ENCODE measurements around the gene CDHR3. TPM values are rescaled to one million over a fixed set of nuclear protein-coding genes. Genes with fewer than 3 reads are reported as not detected.

CDHR3 gene
- total and polyA plus RNA-seq, 4 donors: 1.0 to 5.1 (median 3.0) TPM

DNA sequence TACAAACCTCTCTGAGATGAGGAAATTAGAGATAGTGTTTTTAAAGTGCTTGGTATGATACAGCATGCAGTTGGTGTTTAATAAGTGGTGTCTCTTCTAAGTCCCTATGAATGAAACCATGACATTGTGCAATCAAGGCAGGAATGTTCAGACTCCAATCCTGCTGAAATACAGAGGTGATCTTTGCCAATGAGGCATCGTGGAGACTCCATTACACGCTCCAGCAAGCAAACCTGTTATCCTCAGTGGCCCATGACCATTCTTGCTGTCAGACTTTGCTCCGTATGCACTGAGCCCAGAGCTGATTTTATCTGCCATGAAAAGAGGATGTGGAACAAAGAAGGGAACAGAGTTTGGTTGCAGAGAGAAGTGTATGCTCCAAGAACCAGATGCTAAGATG, 47.3 kb downstream of the CDHR3 start:
- WGBS, 2 donors: 88 to 90% methylated on average over 3 of the region's 3 CpGs
- no peaks in the 10 kb centered on the region for H3K9me3 ChIP-seq (ENCODE audit: control insufficient read depth, low read length)
- DNase-seq: no peak
- no peaks in the 10 kb centered on the region for H3K27me3 ChIP-seq (ENCODE audit: control insufficient read depth in 1 of 2, insufficient read depth in 2 of 2, low read length in 1 of 2)
- H3K4me3 ChIP-seq (ENCODE audit: low read length in 2 of 2): no peak overlapping the region
- H3K36me3 ChIP-seq (ENCODE audit: control insufficient read depth in 1 of 2, insufficient read depth in 2 of 2, low read length in 1 of 2): no peaks in the 10 kb centered on the region
- no peaks in the 10 kb centered on the region for H3K4me1 ChIP-seq (ENCODE audit: control insufficient read depth in 1 of 2, insufficient read depth in 2 of 2, low read length in 2 of 2)
- no peak for ATAC-seq (ENCODE audit: low FRiP score)
- no peak overlapping the region for H3K27ac ChIP-seq (ENCODE audit: low read depth in 1 of 2, low read length in 2 of 2)
- intact Hi-C loops (cut with DNase I): no loop called here

DNA sequence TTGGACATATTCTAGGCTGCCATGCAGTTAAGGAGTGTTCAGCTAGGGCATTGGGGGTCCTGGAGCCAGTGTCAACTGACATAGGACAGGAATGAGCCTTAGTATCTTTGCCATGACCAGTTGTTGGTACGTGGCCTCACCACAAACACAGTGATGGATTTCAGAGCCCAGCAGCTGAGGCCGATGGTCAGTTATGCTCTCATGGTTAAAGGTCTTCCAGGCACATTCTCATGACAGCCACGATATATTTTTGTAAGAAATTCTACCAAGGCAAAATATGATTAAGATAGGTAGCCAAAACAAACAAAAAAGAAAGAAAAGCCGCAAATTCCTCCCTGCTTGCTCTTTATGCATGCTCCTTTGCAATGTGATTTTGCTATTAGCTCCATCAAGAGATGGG, 47.8 kb downstream of the CDHR3 start:
- H3K4me1 ChIP-seq (ENCODE audit: control insufficient read depth in 1 of 2, insufficient read depth in 2 of 2, low read length in 2 of 2): no peaks in the 10 kb centered on the region
- WGBS, 2 donors: 56 to 66% methylated on average over 4 of the region's 4 CpGs
- H3K27ac ChIP-seq (ENCODE audit: low read depth in 1 of 2, low read length in 2 of 2): no peak overlapping the region

DNA sequence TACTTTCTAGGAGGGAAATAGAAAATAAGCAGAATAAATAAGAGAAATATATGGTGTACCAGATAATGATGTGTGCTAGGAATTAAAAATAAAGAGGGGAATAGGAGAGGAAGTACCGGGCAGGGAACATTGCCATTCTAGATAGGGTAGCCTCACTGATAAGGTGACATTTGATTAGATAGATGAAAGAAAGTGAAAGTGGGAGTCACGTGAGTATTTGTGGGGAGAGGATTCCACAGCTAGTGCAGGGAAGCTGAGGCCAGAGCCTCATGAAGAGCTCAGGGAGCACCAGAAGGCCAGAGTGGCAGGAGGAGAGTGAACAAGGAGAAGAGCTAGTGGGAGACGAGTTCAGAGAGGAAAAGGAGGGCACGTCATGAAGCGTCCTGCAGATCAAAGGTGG, 49.1 kb downstream of the CDHR3 start:
- WGBS, 2 donors: 93% methylated on average over 5 of the region's 5 CpGs
- ATAC-seq (ENCODE audit: low FRiP score) (no peak), DNase-seq (no peak)
- H3K4me3 ChIP-seq (ENCODE audit: low read length in 2 of 2): no peak overlapping the region
- no peaks in the 10 kb centered on the region for H3K27me3 ChIP-seq (ENCODE audit: control insufficient read depth in 1 of 2, insufficient read depth in 2 of 2, low read length in 1 of 2)
- no peaks in the 10 kb centered on the region for H3K4me1 ChIP-seq (ENCODE audit: control insufficient read depth in 1 of 2, insufficient read depth in 2 of 2, low read length in 2 of 2)
- no peaks in the 10 kb centered on the region for H3K9me3 ChIP-seq (ENCODE audit: control insufficient read depth, low read length)
- intact Hi-C loops (cut with DNase I): no loop called here
- no peak overlapping the region for H3K27ac ChIP-seq (ENCODE audit: low read depth in 1 of 2, low read length in 2 of 2)
- no peaks in the 10 kb centered on the region for H3K36me3 ChIP-seq (ENCODE audit: control insufficient read depth in 1 of 2, insufficient read depth in 2 of 2, low read length in 1 of 2)

More for the DNA sequence above, 47.8 kb downstream of the CDHR3 start:
- DNase-seq: no peak
- intact Hi-C loops (cut with DNase I): no loop called here
- no peak for ATAC-seq (ENCODE audit: low FRiP score)
- no peaks in the 10 kb centered on the region for H3K27me3 ChIP-seq (ENCODE audit: control insufficient read depth in 1 of 2, insufficient read depth in 2 of 2, low read length in 1 of 2)
- H3K9me3 ChIP-seq (ENCODE audit: control insufficient read depth, low read length): no peaks in the 10 kb centered on the region
- H3K36me3 ChIP-seq (ENCODE audit: control insufficient read depth in 1 of 2, insufficient read depth in 2 of 2, low read length in 1 of 2): no peaks in the 10 kb centered on the region
- H3K4me3 ChIP-seq (ENCODE audit: low read length in 2 of 2): no peak overlapping the region

DNA sequence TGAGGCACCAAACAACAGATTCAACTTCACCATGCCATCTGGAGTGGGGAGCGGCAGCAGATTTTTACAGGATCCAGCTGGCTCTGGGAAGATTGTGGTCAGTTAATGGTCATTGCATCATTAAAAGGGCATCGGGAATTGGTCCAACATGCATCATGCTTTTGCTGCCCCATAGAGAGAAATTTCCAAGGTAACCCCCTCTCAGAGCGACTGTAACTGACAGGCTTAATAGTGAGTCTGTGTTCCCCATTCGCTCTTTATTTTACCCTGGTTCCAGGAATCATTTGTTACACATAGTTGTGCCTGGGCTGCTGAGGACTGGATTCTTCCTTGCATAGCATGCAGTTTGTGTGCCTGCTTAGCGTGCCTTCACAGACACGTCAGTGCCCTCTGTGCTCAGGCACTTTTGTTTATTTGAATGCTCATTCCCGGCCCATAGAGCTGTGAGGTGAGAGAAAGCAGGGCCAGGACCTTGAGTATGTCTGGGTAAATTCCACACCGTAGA, 49.9 kb downstream of the CDHR3 start:
- H3K4me3 ChIP-seq (ENCODE audit: low read length in 2 of 2): no peak overlapping the region
- no peak overlapping the region for H3K27ac ChIP-seq (ENCODE audit: low read depth in 1 of 2, low read length in 2 of 2)
- 62 to 68% methylated on average over 8 of the region's 8 CpGs for WGBS, 2 donors
- ATAC-seq (ENCODE audit: low FRiP score) (no peak), DNase-seq (no peak)
- H3K27me3 ChIP-seq (ENCODE audit: control insufficient read depth in 1 of 2, insufficient read depth in 2 of 2, low read length in 1 of 2): no peaks in the 10 kb centered on the region
- H3K9me3 ChIP-seq (ENCODE audit: control insufficient read depth, low read length): no peaks in the 10 kb centered on the region
- intact Hi-C loops (cut with DNase I): no loop called here
- H3K36me3 ChIP-seq (ENCODE audit: control insufficient read depth in 1 of 2, insufficient read depth in 2 of 2, low read length in 1 of 2): no peaks in the 10 kb centered on the region
- H3K4me1 ChIP-seq (ENCODE audit: control insufficient read depth in 1 of 2, insufficient read depth in 2 of 2, low read length in 2 of 2): no peaks in the 10 kb centered on the region

DNA sequence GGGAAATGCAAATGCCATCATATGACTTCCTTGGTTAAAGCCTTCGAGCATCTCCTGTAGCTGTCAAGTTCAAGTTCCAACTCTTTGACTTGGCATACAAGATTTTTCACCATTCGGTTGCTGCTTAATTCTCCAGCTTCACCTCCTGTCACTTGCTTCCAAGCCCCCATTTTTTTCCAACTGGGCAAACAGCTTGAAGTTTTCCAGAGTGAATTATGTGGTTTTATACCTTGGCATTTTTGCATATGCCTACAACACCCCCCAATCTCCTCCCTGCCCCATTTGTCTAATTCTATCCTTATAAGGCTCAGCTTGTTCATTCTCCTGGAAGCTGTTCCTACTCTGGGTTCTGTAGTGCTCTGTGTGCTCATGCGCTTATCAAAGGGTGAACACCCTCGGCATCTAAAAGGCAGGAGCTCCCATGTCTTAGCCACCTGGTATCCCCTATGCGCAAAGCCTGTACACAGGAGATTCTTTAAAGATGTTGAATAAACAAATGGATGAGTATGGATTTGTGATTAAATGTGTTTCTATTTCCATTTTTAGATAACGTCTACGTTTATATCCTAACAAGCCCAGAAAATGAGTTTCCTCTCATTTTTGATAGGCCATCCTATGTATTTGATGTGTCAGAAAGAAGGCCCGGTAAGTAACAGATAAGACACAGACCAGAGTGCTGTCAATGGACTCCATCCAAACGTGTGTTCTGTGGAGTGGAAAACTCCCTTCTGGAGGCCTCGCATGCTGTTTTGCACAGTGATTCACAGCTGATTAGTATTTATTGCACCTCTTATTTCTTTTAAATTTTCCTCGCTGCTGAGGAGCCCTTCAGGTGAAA, 52.5 kb downstream of the CDHR3 start:
- Histone ChIP-seq H3K36me3 (ENCODE audit: control insufficient read depth in 1 of 2, insufficient read depth in 2 of 2, low read length in 1 of 2) (no peaks in the 10 kb centered on the region), H3K4me1 (ENCODE audit: control insufficient read depth in 1 of 2, insufficient read depth in 2 of 2, low read length in 2 of 2) (no peaks in the 10 kb centered on the region), H3K27ac (ENCODE audit: low read depth in 1 of 2, low read length in 2 of 2) (no peak overlapping the region), H3K27me3 (ENCODE audit: control insufficient read depth in 1 of 2, insufficient read depth in 2 of 2, low read length in 1 of 2) (no peaks in the 10 kb centered on the region), H3K4me3 (ENCODE audit: low read length in 2 of 2) (no peak overlapping the region), H3K9me3 (ENCODE audit: control insufficient read depth, low read length) (no peaks in the 10 kb centered on the region)
- no peak for ATAC-seq (ENCODE audit: low FRiP score)
- 79 to 80% methylated on average over 11 of the region's 11 CpGs for WGBS, 2 donors
- intact Hi-C loops (cut with DNase I): no loop called here
- DNase-seq: no peak

DNA sequence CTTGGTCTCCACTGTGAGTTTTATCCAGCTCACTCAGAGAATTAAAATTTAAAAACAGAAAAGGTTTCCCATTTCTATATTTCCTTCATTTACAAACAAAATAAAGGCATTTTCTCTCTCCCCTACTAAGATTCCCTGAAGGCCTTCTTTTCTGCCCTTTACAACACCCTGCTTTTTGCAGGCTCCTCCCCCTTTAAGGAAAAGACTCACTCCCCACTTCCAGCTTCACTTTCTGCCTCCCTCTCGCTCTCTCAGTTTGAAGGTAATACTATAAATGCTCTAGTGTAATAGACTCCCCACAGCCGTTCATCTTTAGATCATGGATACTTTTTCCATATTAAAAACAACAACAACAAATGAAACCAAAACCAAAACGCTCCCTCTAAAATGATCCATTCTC, 53.3 kb downstream of the CDHR3 start:
- Histone ChIP-seq H3K9me3 (ENCODE audit: control insufficient read depth, low read length) (no peaks in the 10 kb centered on the region), H3K27me3 (ENCODE audit: control insufficient read depth in 1 of 2, insufficient read depth in 2 of 2, low read length in 1 of 2) (no peaks in the 10 kb centered on the region), H3K27ac (ENCODE audit: low read depth in 1 of 2, low read length in 2 of 2) (no peak overlapping the region), H3K36me3 (ENCODE audit: control insufficient read depth in 1 of 2, insufficient read depth in 2 of 2, low read length in 1 of 2) (no peaks in the 10 kb centered on the region), H3K4me1 (ENCODE audit: control insufficient read depth in 1 of 2, insufficient read depth in 2 of 2, low read length in 2 of 2) (no peaks in the 10 kb centered on the region), H3K4me3 (ENCODE audit: low read length in 2 of 2) (no peak overlapping the region)
- intact Hi-C loops (cut with DNase I): no loop called here
- DNase-seq (no peak), ATAC-seq (ENCODE audit: low FRiP score) (no peak)
- 71 to 73% methylated on average over 3 of the region's 3 CpGs for WGBS, 2 donors

DNA sequence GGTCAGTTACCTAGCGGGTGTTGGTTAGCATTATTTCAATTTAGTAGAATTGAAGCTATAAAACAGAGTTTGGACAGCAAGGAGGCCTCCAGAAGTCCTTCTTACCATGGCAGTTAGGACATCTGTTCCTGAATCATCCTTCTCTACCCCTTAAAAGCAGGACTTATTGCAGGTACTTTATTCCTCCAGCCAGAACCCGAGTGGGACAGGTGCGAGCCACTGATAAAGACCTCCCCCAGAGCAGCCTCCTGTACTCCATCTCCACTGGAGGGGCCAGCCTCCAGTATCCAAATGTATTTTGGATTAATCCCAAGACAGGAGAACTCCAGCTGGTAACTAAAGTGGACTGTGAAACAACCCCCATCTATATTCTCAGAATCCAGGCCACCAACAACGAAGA, 54.6 kb downstream of the CDHR3 start:
- Histone ChIP-seq H3K9me3 (ENCODE audit: control insufficient read depth, low read length) (no peaks in the 10 kb centered on the region), H3K36me3 (ENCODE audit: control insufficient read depth in 1 of 2, insufficient read depth in 2 of 2, low read length in 1 of 2) (no peaks in the 10 kb centered on the region), H3K4me3 (ENCODE audit: low read length in 2 of 2) (no peak overlapping the region), H3K27ac (ENCODE audit: low read depth in 1 of 2, low read length in 2 of 2) (no peak overlapping the region), H3K4me1 (ENCODE audit: control insufficient read depth in 1 of 2, insufficient read depth in 2 of 2, low read length in 2 of 2) (no peaks in the 10 kb centered on the region), H3K27me3 (ENCODE audit: control insufficient read depth in 1 of 2, insufficient read depth in 2 of 2, low read length in 1 of 2) (no peaks in the 10 kb centered on the region)
- ATAC-seq (ENCODE audit: low FRiP score) (no peak), DNase-seq (no peak)
- WGBS, 2 donors: 89 to 94% methylated on average over 4 of the region's 4 CpGs
- intact Hi-C loops (cut with DNase I): no loop called here

DNA sequence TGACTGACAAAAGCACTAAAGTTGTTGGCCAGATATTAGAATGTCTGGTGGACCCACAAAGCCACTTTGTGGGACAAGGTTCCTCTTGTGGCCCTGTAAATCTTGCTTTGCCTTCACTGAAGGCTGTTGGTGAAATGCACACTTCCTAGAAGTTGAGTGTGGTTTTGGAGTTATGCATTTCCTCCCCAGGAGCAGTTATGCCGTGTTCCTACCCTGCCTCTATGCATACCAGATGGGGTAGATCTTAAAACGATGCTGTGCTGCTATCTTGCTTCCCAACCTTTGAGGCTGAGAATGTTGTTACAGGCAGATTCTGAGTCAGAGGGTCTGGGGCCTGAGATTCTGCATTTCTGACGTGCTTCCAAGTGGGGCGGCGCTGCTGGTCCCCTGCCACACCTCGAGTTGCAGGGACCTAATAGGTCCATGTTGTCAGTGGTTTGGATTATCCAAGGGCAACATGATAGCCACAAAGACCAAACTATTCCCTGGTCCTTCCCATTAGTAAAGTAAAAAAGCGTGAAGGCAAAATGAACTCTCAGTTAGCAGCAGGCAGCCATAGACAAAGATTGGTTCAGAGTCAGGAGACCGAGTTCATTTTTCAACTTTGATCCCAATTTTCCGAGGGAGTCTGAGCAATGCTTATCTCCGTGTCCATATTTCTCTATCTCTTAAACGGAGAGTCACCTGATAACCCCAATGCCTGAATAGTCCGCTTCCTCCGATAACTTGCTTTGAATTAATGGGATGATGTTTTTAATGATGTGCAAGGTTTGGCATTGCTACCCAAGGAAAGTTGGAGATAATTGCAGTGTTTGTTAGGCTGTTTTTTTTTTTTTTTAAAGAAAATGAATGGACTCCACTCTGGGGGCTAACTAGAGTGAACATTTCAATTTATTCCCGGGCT, 55.8 kb downstream of the CDHR3 start:
- ATAC-seq (ENCODE audit: low FRiP score): no peak
- H3K4me1 ChIP-seq (ENCODE audit: control insufficient read depth in 1 of 2, insufficient read depth in 2 of 2, low read length in 2 of 2): no peaks in the 10 kb centered on the region
- WGBS, 2 donors: 84 to 90% methylated on average over 14 of the region's 14 CpGs
- H3K27ac ChIP-seq (ENCODE audit: low read depth in 1 of 2, low read length in 2 of 2): no peak overlapping the region
- DNase-seq: no peak
- no peaks in the 10 kb centered on the region for H3K27me3 ChIP-seq (ENCODE audit: control insufficient read depth in 1 of 2, insufficient read depth in 2 of 2, low read length in 1 of 2)
- intact Hi-C loops (cut with DNase I): no loop called here
- no peaks in the 10 kb centered on the region for H3K9me3 ChIP-seq (ENCODE audit: control insufficient read depth, low read length)
- H3K36me3 ChIP-seq (ENCODE audit: control insufficient read depth in 1 of 2, insufficient read depth in 2 of 2, low read length in 1 of 2): no peaks in the 10 kb centered on the region
- H3K4me3 ChIP-seq (ENCODE audit: low read length in 2 of 2): no peak overlapping the region

Data from aorta (tissue), 5 donors.